K562 (cell line): ENCODE results near the gene CNOT4. TPM values are rescaled to one million over a fixed set of nuclear protein-coding genes. Genes with fewer than 3 reads are reported as not detected.
A peak's percentile ranks its signal among the peaks of the same experiment; 100 is the strongest.

Experiments used
- ASH1L ChIP-seq: fragments of 450-650 bp; IDR thresholded peaks from 2 replicates; pipeline ENCODE4 v1.6.1; 2018; ENCODE audit warnings: borderline replicate concordance, mild to moderate bottlenecking, low read depth; ENCODE audit not compliant: partially characterized antibody
- CBX2 ChIP-seq: fragments of 200-600 bp; sonication (generic); IDR thresholded peaks from one replicate; pipeline ENCODE4 v1.6.1; 2012; ENCODE audit warnings: mild to moderate bottlenecking, low read length, inconsistent platforms; ENCODE audit not compliant: insufficient read depth, poor library complexity, severe bottlenecking
- COPS2 ChIP-seq: fragments of 450-650 bp; conservative IDR thresholded peaks from 2 replicates; pipeline ENCODE4 v1.6.1; 2016; ENCODE audit warnings: mild to moderate bottlenecking, moderate library complexity
- HNRNPLL ChIP-seq: fragments of 200-400 bp; formaldehyde crosslinking; IDR thresholded peaks from 2 replicates; pipeline ENCODE4 v1.6.1; 2017; ENCODE audit warnings: low read length, low read depth, mild to moderate bottlenecking; ENCODE audit not compliant: poor library complexity, severe bottlenecking
- MIER1 ChIP-seq: fragments of 450-650 bp; IDR thresholded peaks from 2 replicates; pipeline ENCODE4 v1.6.1; 2016; ENCODE audit warnings: antibody characterized with exemption, mild to moderate bottlenecking, low read depth
- MTF1 ChIP-seq: fragments of 250-450 bp; sonication (Bioruptor Pico); IDR thresholded peaks from 2 replicates; pipeline ENCODE4 v1.9.0; 2021; ENCODE audit warnings: moderate library complexity, mild to moderate bottlenecking, inconsistent platforms, borderline replicate concordance
- ZNF175 ChIP-seq: fragments of 200-800 bp; sonication (Bioruptor generic); IDR thresholded peaks from 2 replicates; pipeline ENCODE4 v1.6.1; 2016; ENCODE audit warnings: low read depth, mild to moderate bottlenecking, missing genetic modification characterization, missing compliant biosample characterization
- ZNF217 ChIP-seq: sonication (generic); formaldehyde crosslinking; IDR thresholded peaks from 2 replicates; pipeline ENCODE4 v1.8.0; 2022; ENCODE audit warnings: mild to moderate bottlenecking, missing genetic modification reagents
- ZNF561 ChIP-seq: fragments of 450-650 bp; formaldehyde crosslinking; conservative IDR thresholded peaks from 2 replicates; pipeline ENCODE4 v1.4.0; 2020; ENCODE audit warnings: mild to moderate bottlenecking, moderate library complexity
- polyA plus RNA-seq, 8 experiments: library from polyadenylated mRNA; depleted of rRNA in 4 of 8; stranded (reverse) in 5 of 8; unstranded in 3 of 8; fragments of >200 nt; fragmentation: Nextera tagmentation in 2 of 8; fragmentation: Illumina TruSeq in 1 of 8; extraction: Ambion mirVana in 2 of 8; extraction: Trizol in 1 of 8; gene quantifications; 2 replicates each; pipeline versions ENCODE4 v1.2.1 to v1.2.3, GENCODE V29; 2011 to 2014; ENCODE audit warnings: inconsistent platforms in 1 of 8, missing spikeins in 1 of 8
- total RNA-seq, 7 experiments: library from RNA; depleted of rRNA in 6 of 7; stranded (reverse); fragments of >200 nt in 6 of 7; fragmentation: Illumina TruSeq in 2 of 7; extraction: Trizol in 2 of 7; gene quantifications; 2 replicates each; pipeline versions ENCODE4 v1.2.1 to v1.2.3, GENCODE V29; 2011 to 2021; ENCODE audit warnings: low replicate concordance in 1 of 7
- TF ChIP-seq, protein P1 (sequence below): fragments of 250-450 bp; sonication (Bioruptor Pico); IDR thresholded peaks from 2 replicates; pipeline ENCODE4 v1.5.0; 2021; ENCODE audit warnings: mild to moderate bottlenecking, moderate library complexity
- TF ChIP-seq, protein P2 (sequence below): fragments of 450-650 bp; IDR thresholded peaks from 2 replicates; pipeline ENCODE4 v1.6.1; 2017; ENCODE audit warnings: antibody characterized with exemption
- TF ChIP-seq, protein P3 (sequence below): sonication (generic); formaldehyde crosslinking; IDR thresholded peaks from 2 replicates; pipeline ENCODE4 v1.8.1; 2023; ENCODE audit warnings: mild to moderate bottlenecking, missing genetic modification reagents
- TF ChIP-seq, protein P4 (sequence below): sonication (generic); formaldehyde crosslinking; IDR thresholded peaks from 2 replicates; pipeline ENCODE4 v1.8.0; 2022; ENCODE audit warnings: mild to moderate bottlenecking, missing genetic modification reagents
- TF ChIP-seq, protein P5 (sequence below): fragments of 250-450 bp; sonication (Bioruptor Pico); IDR thresholded peaks from 2 replicates; pipeline ENCODE4 v1.8.0; 2021; ENCODE audit warnings: moderate library complexity, mild to moderate bottlenecking, inconsistent platforms

Gene CNOT4
- total and polyA plus RNA-seq, 9 of the 15 experiments (the other 6 are each of a cell fraction or from before 2014, with no cell fraction given), result 8.6 to 24.1 (median 15.4) TPM

DNA sequence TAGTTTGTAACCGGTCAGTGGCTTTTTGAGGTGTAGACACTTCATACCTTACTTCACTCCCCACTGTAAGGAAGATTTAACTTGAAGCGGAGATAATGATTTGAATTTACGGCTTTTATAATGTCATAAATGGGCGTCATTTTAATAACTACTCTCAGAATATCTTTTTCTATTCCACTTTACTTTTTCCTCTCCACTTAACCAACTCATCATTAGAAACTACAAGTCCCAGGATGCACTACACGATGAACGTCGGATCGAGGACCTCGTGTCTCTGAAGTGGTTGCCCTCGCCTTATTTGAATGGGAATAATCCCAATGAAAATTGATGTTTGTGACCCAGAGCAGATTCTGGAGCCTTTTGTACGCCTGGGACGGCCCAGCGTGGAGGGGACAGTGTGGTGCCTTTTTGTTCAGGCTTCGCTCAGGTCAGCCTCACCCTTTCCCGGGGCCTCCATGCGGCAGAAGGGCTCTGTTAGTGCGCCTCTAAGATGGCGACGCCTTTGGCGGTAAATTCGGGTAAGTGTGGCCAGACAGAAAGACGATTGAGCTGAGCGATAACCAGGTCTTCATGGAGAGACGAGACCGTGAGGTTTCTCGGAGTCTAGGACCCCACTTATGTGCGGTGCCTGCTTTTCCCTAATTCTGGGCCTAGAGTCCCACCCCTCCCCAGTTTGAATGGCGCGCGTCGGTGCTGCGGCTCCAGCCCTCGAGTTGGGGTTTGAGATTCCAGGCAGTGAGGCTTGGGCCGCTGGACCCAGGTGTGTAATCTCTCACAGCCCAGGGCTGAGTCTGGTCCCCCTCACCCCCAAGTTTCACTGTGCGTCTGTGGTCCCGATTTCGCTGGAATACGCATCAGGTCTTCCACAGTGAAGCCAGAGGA, 47.8 kb upstream of the CNOT4 start, which contains the start of gene NUP205 (continued):
- TF ChIP-seq, protein P1, sequence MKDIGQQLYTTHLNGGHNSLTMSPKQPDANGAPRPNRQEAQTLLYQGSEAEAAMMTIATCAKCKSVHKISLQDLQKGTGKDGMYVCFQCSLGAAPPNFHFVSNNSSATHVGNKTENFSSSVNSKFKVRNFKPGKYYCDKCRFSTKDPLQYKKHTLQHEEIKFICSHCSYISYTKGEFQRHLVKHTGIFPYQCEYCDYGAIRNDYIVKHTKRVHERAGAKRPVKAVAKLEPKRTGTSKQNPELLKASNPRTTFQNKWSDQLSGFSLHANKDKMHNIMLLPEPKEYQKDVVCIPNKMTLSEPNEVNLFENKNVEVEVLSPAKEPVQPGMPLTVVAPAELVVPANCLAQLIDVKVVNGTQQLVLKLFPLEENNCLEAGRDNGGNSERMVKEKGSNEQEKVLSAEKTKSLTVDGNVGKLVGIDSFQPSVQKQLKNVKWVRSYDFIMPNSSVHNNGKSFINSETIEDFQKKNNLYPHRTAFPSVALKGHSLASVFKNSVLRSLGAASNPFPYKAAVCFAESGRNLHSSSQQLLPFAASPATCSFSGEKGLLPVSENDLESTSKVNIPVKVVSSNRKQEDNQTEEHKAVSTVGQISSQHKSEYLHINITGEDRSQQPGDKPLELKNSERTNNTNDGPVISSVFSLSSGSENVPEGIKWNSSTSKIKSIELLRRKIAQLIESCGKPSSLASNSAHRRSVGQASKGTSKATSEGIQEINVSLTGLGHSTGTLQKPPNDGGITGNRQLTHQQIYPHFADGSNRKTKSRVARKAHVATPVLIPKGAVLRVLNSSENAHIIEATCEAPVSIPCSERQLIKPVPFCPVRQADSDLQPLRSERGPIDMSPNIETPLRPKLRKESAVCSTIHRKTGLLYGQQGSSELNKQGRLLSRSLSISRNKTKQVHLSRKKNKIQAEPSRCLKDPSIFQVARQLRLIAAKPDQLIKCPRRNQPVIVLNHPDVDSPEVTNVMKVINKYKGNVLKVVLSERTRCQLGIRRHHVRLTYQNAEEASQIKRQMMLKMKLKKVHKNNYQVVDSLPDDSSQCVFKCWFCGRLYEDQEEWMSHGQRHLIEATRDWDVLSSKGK (CRISPR knock-in tag), result no peak
- TF ChIP-seq MTF1, result no peak
- TF ChIP-seq ZNF217 (CRISPR knock-in tag), result peak; percentile 74; the same call in 1 of the 2 replicates
- TF ChIP-seq, protein P2, sequence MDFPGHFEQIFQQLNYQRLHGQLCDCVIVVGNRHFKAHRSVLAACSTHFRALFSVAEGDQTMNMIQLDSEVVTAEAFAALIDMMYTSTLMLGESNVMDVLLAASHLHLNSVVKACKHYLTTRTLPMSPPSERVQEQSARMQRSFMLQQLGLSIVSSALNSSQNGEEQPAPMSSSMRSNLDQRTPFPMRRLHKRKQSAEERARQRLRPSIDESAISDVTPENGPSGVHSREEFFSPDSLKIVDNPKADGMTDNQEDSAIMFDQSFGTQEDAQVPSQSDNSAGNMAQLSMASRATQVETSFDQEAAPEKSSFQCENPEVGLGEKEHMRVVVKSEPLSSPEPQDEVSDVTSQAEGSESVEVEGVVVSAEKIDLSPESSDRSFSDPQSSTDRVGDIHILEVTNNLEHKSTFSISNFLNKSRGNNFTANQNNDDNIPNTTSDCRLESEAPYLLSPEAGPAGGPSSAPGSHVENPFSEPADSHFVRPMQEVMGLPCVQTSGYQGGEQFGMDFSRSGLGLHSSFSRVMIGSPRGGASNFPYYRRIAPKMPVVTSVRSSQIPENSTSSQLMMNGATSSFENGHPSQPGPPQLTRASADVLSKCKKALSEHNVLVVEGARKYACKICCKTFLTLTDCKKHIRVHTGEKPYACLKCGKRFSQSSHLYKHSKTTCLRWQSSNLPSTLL, result no peak
- TF ChIP-seq CBX2, result no peak
- peak; percentile 58 for TF ChIP-seq HNRNPLL
- TF ChIP-seq, protein P3, sequence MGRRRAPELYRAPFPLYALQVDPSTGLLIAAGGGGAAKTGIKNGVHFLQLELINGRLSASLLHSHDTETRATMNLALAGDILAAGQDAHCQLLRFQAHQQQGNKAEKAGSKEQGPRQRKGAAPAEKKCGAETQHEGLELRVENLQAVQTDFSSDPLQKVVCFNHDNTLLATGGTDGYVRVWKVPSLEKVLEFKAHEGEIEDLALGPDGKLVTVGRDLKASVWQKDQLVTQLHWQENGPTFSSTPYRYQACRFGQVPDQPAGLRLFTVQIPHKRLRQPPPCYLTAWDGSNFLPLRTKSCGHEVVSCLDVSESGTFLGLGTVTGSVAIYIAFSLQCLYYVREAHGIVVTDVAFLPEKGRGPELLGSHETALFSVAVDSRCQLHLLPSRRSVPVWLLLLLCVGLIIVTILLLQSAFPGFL, result peak; percentile 75
- TF ChIP-seq ASH1L, result no peak
- TF ChIP-seq, protein P4, sequence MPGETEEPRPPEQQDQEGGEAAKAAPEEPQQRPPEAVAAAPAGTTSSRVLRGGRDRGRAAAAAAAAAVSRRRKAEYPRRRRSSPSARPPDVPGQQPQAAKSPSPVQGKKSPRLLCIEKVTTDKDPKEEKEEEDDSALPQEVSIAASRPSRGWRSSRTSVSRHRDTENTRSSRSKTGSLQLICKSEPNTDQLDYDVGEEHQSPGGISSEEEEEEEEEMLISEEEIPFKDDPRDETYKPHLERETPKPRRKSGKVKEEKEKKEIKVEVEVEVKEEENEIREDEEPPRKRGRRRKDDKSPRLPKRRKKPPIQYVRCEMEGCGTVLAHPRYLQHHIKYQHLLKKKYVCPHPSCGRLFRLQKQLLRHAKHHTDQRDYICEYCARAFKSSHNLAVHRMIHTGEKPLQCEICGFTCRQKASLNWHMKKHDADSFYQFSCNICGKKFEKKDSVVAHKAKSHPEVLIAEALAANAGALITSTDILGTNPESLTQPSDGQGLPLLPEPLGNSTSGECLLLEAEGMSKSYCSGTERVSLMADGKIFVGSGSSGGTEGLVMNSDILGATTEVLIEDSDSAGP (CRISPR knock-in tag), result 0 out of 2 replicates have a peak, but pooled peaks have one; percentile 55
- no peak for TF ChIP-seq COPS2
- TF ChIP-seq, protein P5, sequence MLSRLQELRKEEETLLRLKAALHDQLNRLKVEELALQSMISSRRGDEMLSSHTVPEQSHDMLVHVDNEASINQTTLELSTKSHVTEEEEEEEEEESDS (CRISPR knock-in tag), result no peak
- TF ChIP-seq ZNF561, result no peak
- TF ChIP-seq MIER1, result no peak
- peak; percentile 93 for TF ChIP-seq ZNF175 (CRISPR knock-in tag)
